Effector CD4-positive, alpha-beta T cell (primary cell): ENCODE results near the gene COL5A1.

Experiments used
- DNase-seq: peaks from one replicate; pipeline ENCODE4 v3.0.0-alpha.2; 2020

COL5A1 gene

DNA sequence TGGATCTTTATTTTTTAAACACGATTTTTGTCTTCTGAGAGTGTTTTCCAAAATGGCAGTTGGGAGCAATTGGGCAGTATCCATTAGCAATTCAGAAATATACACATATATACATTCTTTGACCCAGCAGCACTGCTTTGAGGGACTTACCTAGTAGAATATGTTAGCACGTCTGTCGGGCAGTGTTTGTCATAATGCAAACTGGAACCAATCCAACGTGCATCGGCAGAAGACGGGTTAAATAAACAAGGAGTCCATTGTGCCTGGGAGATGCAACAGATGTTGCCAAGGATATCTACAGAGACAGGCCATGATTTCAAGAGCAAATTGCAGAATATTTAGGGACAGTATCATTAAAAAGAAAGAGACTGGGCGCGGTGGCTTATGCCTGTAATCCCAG is 107.0 kb downstream of the COL5A1 start:
- DNase-seq, result no peak

DNA sequence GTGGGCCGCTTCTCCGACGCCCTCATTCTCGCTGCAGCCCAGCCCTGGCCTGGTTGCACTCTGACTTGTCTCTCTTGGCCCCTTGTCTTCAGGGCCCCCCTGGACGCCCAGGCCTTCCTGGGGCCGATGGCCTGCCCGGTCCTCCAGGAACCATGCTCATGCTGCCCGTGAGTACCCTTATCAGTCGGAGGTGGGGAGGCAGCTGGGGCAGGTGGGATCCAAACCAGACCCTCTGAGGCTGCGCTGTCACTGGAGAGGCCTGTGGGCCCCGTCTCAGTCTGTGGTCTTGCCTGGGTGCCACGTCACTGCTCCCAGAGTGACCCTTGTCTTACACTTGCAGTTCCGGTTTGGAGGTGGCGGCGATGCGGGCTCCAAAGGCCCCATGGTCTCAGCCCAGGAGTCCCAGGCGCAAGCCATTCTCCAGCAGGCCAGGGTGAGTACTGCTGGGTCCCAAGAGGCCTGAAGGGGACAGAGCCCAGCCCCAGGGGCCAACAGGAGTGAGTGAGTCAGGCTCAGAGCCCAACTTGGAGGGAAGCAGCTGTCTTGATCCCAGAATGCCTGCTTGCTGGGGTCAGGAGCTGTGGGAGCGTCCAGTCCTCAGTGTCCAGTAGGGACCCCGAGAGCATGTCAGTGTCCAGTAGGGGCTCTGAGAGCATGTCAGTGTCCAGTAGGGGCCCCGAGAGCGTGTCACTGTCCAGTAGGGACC is 109.0 kb downstream of the COL5A1 start:
- DNase-seq, result no peak

DNA sequence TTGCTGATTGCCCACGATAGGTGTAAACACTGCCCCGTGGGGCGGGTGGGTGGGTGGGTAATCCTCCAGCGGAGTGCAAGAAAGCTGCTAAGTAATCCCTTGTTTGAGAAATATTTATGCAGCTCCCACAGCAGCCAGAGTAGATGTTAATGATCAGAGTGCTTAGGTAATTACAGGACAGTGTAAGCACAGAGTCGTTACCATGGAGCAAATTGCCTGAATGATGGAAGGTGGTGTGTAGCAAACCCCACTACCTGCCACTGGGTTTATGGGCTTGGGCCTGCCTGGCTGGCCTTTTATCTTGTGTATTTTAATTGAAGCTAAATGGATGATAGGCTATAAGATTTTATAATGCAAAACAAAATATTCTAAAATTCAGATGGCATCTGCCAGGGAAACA is 110.0 kb downstream of the COL5A1 start:
- no peak for DNase-seq

DNA sequence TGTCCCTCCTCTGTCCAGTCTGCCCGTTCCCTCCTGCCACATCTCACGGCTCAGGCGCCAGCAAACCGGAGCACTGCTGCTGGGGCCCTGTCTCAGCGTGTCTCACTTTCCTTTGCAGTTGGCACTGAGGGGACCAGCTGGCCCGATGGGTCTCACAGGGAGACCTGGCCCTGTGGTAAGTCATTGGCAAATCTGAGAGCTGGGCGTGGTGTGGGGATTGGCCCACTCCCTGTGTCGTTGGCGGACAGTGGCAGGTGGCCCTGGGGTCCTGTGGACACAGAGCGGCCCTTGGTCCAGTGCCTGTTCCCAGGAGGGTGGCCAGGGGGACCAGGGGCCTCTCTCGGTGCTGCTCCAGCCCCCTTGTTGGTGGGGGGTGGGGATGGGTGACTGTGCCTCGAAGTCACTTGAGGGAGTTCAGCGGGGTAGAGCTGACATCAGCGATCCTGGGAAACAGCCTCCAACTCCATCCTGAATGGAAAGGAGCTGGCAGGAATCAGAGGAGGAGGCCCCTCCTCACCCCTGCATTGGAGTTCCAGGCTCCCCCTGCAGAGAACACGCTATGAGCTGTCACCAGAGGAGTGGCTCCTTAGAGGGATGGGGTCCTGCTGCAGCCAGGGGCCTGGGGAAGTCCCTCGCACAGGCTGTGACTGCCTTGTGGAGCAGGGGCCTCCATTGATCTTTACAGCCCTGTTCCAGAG is 111.0 kb downstream of the COL5A1 start:
- DNase-seq, result no peak

DNA sequence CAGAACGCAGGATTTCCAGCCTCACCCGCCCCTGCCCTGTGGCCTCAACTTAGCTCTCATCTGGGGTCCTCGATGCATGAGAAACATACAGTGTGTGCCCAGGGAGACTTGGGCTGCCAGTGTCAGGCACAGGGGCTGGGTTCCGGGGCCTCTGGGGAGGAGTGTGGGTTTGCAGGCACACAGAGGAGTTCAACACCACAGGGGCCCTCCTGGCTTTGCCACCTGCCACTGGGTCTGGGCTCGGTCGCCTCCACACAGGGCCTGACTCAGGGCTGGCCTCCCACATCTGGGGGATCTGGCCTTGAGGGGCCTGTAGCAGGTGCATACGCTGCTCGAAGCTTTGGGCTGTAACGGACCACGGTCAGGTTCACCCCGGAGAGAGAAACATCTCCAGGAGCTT is 111.6 kb downstream of the COL5A1 start:
- DNase-seq, result no peak

DNA sequence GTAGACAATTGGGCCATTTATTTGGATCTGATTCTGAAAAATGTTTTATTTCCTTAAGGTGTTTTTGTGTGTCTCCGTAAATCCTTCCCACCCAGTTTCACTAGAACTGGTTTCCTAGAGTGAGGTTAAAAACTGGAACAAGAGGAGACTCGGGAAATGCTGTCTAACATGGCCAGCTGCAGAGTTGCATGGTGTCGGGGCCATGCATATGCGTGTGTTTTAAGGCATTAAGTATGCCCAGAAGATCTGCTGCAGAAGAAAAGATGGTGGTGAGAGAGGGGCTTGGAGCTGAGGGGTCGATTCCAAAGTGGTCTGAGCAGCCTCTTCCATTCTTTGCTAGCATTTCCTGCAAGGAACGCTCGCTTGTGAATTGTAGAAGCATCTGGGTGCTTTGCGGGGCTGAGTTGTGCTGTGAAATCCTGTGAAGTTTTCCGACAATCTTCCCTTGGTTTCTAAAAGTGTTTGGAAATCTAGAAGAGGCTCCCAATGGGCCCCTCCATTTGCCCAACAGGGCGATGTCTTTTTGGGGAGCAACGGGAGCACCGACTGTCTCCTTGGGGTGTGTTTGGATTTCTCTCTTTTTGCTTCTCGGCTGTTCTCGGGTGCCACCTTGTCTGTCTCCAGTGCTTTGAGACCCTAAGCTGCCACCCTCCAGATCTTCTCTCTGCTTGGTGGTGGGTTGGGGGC is 113.8 kb downstream of the COL5A1 start:
- DNase-seq, result no peak

DNA sequence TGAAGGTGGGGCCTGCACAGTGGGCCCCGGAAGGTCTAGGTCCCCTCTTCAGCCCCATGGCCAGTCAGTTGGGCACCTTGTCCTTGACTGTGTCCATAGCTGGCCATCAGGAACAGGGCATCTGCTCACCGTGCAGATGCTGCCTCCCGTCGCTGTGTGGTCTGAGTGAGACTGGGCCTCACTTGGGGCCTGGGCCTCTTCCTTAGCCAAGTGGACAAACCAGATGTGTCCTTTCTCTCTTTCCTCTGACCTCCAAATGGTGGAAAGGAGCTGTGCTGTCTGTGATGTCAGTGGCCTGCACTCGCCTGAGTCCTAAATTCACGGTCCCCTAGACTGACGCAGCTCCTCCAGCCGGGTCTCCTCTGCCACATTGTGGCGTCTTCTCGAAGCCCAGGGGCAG is 114.5 kb downstream of the COL5A1 start:
- DNase-seq, result no peak

DNA sequence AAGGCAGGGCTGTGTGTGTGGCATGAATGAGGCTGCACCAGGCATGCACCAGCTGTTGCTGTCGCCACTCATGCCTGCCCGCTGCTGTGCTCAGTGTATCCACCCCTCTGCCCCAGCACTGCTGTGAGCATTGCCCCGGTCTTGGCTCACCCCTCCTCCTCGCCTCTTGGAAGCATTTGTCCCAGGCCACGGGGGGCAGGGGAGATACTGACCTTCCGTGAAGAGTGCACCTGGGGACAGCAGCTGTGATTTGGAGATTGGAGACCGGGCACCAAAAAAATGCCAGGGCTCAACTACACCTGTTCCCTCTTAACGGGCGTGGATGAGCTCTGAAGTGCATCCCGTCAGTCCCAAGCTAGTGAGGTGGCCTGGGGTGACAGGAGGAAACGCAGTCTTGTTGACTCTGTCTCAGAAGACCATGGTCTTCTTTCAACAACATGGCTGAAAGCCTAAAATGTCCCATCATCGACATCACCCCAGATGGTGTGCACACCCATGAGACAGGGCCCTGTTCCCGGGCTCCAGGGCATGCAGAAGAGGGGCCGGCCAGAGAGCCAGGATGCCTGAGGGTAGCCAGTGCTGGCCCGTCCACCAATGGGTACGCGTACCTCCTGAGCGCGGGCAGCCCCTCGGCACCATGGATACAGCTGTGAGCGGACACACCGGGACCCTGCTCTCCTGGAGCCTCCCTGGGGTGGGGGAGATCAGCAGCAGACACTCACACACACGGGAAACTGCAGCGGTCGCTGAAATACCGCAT is 115.8 kb downstream of the COL5A1 start:
- DNase-seq, result no peak

DNA sequence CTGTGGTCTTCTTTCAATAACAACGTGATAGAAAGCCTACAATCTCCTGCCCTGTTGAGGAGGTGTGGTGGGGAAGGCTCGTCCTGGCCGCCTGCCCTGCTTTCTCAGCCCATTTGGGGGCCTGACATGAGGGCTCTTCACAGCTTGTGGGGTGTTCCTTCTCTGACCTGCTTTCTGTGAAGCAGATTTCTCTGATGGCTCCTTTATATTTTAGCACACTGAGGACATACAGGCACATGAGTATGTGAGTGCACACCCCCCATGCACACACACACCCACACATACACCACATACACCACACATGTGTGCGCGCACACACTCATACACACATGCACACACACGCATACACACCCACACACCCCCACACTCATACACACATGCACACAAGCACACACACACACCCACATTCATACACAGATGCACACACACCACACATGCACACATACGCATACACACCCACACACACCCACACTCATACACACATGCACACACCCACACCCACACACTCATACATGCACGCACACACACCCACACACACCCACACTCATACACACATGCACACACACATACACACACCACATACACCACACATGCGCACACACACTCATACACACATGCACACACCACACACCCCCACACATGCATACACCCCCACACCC is 117.5 kb downstream of the COL5A1 start:
- no peak for DNase-seq

DNA sequence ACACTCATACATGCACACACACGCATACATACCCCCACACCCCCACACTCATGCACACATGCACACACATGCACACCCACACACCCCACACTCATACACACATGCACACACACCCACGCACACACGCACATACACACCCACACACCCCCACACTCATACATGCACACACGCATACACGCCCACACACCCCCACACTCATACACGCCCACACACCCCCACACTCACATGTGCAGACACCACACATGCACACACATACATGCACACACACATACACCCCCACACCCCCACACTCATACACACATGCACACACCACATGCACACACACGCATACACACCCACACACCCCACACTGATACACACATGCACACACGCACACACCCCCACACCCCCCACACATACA is 118.3 kb downstream of the COL5A1 start:
- DNase-seq, result no peak

DNA sequence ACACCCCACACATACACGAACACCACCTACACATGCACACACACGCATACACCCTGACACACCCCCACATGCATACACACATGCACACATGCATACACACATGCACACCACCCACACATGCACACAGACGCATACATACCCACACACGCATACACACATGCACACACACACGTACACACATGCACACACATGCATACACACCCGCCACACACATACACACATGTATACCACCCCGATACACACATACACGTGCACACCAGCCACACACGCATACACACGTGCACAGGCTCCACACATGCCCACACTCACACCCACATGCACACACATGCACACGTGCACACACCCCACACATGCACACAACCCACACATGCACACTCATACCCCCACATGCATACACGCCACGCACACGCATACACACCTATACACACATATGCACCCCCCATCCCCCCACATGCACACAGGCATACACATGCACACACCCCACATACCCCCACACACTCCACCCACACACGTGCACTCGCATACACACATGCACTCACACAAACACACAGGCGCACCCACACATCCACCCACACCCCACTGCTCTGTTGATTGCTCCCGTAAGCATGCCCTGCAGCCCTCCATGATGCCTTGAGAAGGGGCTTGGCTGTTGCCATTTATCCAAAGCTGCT is 119.3 kb downstream of the COL5A1 start:
- no peak for DNase-seq

DNA sequence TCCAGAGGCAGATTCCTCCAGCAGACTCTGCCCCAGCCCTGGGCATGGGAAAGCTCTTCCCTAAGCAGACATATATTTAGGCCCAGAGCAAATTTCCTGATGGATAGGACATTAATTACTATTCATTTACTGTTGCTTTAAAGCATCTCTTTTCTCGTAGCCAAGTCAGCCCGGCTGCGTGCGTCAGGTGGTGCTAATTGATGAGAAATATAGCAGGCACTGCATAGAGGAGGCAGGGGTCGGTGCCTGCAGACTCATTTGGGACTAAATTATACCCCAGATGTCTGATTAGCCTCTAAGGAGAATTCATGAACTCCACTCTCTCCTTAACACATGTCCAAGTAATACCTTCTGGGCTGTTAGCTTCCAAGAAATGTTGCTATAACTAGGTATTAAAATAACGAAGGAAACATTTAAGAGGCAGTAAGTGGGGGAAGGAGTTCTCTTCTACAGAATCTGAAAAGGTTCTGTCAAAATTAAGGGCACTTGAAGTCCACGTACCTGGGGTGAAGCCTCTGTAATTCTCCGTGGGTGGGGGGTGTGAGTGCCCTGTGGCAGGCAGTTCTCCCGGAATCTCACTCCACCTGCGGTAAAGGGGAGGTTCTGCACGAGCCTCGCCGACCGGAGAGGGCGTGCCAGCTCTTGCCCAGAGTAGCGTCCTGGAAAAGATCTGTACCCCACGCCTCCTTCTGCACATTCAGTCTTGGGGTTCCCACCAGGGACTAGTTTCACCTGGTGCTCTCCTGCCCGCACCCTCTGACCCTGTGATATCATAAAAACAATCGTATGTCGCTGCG is 123.1 kb downstream of the COL5A1 start:
- DNase-seq, result no peak

DNA sequence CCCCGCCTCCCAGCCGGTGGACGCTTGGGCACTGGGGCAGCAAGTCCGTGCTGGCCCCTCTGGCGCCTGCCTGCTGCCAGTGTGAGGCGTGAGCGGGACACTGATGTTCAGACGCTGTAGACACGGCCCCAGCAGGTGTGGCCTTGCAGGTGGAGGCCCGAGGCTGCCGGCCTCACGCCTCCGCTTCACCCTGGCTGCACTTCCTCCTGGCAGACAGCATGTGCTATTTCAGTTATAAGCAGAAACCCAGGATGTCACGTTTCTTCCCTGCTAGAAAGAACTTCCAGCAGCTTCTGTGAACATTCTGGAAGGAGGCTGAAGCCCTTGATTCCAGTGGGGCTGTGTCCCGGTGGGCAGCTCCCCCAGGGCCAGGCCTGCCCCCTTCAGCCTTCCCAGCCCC is 124.2 kb downstream of the COL5A1 start:
- no peak for DNase-seq

DNA sequence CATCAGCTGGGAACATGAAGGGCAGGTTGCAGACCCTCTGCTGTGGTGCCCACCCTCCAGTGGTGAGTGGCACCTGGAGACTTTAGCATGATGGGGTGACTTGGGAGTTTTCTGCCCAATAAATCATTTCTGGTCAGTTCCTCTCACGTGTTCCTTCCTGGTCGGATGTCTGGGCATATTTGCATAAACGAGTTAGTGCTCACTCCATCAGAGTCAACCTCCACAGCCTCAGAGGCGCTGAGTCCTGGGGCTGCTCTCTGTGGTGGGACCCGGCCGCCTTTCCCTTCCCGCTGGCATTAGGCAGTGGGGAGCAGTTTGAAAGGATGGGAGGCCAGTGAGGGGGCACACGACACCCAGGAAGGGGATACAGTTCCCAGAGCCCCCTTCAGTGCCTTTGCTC is 125.0 kb downstream of the COL5A1 start:
- DNase-seq, result no peak

DNA sequence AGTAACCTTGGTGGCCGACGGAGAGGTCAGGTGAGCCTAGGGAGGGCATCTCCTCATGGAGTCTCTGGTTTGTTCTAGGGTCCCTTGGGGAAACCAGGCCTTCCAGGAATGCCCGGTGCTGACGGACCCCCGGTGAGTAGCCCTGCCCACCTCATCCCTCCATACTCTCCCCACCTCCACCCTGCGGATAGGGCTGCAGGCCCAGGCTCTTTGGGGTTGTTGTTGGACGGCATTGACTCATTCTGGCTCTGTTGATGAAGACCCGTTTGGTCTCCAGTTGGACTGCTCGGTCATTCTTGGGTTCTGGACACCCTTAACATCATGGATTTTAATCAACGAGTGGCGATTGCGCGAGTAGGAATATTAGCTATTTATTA is 126.7 kb downstream of the COL5A1 start:
- no peak for DNase-seq

DNA sequence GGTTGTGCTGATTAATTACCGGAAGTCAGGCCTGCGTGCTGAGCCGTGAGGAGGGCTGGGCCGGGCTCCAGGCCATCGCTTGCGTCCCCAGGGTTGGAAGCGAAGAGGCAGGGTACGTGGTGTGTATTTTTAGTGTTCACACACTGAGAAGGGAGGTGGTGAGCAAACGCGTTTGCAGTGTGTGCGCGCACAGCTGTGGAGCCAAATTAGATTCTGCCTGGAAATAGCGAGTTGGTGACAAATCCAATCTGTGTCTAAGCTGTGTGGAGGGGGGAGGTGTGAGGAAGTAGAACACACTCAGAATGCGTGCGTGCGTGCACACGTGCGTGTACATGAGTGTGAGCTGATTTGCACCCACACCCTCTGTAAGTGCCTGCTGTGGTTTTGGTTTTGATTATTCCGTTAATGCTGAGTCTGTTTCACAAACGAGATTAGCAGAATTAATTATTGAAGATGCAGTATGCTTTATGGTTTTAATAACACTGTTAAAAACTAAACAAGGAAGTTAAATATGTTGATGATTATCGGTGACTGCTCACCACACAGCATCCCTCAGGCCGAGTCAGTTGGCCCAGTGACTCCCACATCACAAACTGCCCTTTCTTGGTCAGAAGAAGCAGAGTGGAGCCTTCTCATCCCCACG is 127.2 kb downstream of the COL5A1 start:
- no peak for DNase-seq

DNA sequence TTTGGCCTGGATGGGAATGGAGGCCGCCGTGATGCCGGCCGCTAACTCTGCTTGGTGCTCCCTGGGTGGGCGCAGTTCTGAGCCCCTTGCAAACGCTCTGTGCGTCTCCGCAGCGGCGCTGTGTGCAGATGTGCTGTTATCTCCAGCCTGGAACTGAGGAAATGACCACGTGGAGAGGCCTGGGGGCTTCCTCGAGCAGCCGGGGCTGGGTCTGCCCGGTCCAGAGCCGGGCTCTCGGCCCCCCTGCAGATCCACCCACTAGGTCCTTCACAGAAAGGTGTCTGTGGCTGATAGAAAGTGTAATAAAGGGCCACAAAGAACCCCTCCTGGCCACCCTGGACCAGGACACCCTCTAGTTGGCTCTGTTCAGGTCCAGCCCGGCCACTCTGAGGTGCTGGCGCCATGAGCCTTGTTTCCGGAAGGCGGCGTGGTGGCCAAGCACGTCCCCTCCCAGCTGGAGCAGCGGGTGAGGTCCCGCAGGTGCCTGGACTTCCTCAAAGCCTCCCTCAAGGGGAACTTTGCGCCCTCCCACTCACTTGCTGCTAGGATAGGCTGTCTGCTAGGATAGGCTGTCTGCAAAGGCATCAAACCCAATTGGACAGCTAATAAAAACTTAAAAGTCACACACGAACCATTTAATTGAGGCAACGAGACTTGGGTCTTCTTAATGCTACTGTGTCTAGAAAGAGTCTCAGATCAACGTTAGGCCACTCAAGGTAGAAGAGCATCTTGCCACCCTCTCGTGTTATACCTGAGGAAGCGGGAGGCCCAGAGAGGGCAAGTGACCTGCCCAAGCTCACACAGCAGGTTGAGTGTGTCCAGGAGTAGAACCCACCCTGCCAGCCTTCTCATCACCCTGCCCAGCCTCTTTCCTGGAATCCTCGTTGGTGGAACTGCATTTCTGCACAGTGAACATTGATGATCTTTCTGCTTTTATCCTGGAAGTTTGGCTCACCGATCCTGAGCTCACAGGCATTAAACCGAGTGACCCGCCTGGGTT is 129.7 kb downstream of the COL5A1 start:
- no peak for DNase-seq

DNA sequence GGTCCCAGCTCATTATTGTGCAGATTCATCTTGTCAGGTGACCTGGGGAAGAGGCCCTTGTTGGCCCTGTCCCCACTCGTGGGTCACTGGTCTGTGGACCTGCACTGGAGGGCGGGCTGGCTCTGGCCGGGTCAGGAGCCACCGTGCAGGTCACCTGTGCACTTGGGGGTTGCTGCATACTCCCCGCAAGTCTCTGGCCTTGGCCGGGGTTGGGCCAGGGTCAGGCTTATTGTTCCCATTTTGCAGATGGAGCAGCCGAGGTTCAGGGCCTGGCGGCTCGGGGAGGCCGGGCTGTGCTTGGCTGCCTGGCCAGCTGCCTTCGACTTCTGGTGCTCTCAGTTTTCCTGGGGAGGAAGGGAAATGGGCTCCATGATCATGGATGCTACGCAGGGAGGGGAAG is 130.7 kb downstream of the COL5A1 start:
- DNase-seq, result no peak

DNA sequence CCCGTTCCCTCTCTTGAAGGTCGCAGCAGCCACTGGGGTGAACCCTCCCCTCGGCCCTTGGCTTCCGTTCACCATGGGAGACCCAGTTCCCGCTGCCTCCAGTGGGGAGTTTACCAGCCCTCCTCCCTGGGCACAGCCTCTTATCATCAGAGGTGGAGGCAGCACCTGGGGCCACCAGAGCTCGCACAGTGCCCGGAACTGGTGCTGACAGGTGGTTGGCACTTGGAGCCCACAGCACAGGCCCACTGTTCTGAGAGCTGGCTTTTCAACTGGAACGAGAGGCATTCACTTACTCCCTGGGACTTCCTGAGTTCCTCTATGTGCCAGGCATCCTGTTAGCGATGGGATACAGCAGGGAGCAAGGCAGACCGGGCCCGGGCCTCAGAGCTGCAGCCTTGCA is 132.2 kb downstream of the COL5A1 start:
- no peak for DNase-seq

DNA sequence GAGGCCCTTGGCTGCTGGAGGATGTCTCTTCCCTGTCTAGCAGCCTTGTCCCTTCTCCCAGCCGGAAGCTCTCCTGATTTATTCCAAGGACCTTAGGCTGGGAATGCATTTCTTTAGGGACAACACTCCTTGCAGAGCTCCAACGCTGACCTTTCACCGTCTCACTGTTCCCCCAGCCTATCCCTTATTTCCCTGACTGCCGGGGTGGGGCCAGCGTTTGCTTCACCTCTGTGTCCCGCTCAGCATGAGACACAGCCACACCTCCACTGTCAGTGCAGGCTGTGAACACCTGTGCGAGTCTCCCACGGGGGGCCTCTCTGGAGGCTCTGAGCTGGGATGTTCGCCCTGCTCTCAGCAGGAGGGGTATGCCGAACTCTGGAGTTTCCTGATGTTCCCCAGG is 132.8 kb downstream of the COL5A1 start:
- no peak for DNase-seq
